Measurements from ENCODE around the gene TMEM141. TPM values are rescaled to one million over a fixed set of nuclear protein-coding genes. Genes with fewer than 3 reads are reported as not detected.
"Not testable (repeated sequence)": the region's sequence is repeated elsewhere in the genome, so short reads cannot be mapped to it uniquely, and the experiment has no call there.

The TMEM141 gene
- polyA plus RNA-seq, 4 donors: 69.6 to 89.4 (median 73.2) TPM

- no peak for DNase-seq (ENCODE audit: low read depth in 4 of 4, low spot score in 3 of 4)
Observed at GRCh38 chr9:136829981-136830885, 39.1 kb downstream of the TMEM141 start.

- no peak for DNase-seq (ENCODE audit: low read depth in 4 of 4, low spot score in 3 of 4)
Observed at GRCh38 chr9:136831002-136831719, 40.0 kb downstream of the TMEM141 start.

GRCh38 chr9:136831720-136832104 lies 40.6 kb downstream of the TMEM141 start:
- no peak for DNase-seq (ENCODE audit: low read depth in 4 of 4, low spot score in 3 of 4)

- DNase-seq (ENCODE audit: low read depth in 4 of 4, low spot score in 3 of 4): no peak
Observed at GRCh38 chr9:136832581-136832980, 41.4 kb downstream of the TMEM141 start.

GRCh38 chr9:136833381-136834048 lies 42.4 kb downstream of the TMEM141 start:
- not testable (repeated sequence) for DNase-seq (ENCODE audit: low read depth in 4 of 4, low spot score in 3 of 4)

GRCh38 chr9:136835162-136835931 lies 44.2 kb downstream of the TMEM141 start:
- DNase-seq (ENCODE audit: low read depth in 4 of 4, low spot score in 3 of 4): no peak

GRCh38 chr9:136835932-136836904 lies 45.1 kb downstream of the TMEM141 start:
- no peak for DNase-seq (ENCODE audit: low read depth in 4 of 4, low spot score in 3 of 4)

- no peak for DNase-seq (ENCODE audit: low read depth in 4 of 4, low spot score in 3 of 4)
Observed at GRCh38 chr9:136837146-136837855, 46.2 kb downstream of the TMEM141 start.

GRCh38 chr9:136837856-136838277 lies 46.7 kb downstream of the TMEM141 start:
- DNase-seq (ENCODE audit: low read depth in 4 of 4, low spot score in 3 of 4): not testable (repeated sequence)

- DNase-seq (ENCODE audit: low read depth in 4 of 4, low spot score in 3 of 4): no peak
Observed at GRCh38 chr9:136838314-136839228, 47.4 kb downstream of the TMEM141 start.

- no peak for DNase-seq (ENCODE audit: low read depth in 4 of 4, low spot score in 3 of 4)
Observed at GRCh38 chr9:136839229-136840139, 48.3 kb downstream of the TMEM141 start.

GRCh38 chr9:136840140-136840876 lies 49.2 kb downstream of the TMEM141 start:
- no peak for DNase-seq (ENCODE audit: low read depth in 4 of 4, low spot score in 3 of 4)

- no peak for DNase-seq (ENCODE audit: low read depth in 4 of 4, low spot score in 3 of 4)
Observed at GRCh38 chr9:136840877-136841645, 49.9 kb downstream of the TMEM141 start.

- DNase-seq (ENCODE audit: low read depth in 4 of 4, low spot score in 3 of 4): not testable (repeated sequence)
Observed at GRCh38 chr9:136841646-136842379, 50.7 kb downstream of the TMEM141 start.

Measured in right renal pelvis (tissue), 4 donors.